ENCODE results near the gene NUP88. TPM values are rescaled to one million over a fixed set of nuclear protein-coding genes. Genes with fewer than 3 reads are reported as not detected.

Gene NUP88
- total and polyA plus RNA-seq, 2 donors from 2014 or later, result 55.1 to 57.9 TPM

GRCh38 chr17:5399767-5400166 lies 19.7 kb downstream of the NUP88 start:
- Histone ChIP-seq H3K36me3 (ENCODE audit: control insufficient read depth in 2 of 3, insufficient read depth in 3 of 3, low read length in 3 of 3) (peaks cover 7 to 53% (median 31%) of the 10 kb centered on the region in 3 donors), H3K9me3 (ENCODE audit: control insufficient read depth in 2 of 3, insufficient read depth in 1 of 3, low read length in 3 of 3) (no peaks in the 10 kb centered on the region), H3K4me1 (ENCODE audit: control insufficient read depth in 2 of 3, insufficient read depth in 2 of 3, low read depth in 1 of 3, low read length in 3 of 3) (no peaks in the 10 kb centered on the region), H3K4me3 (ENCODE audit: low read length in 3 of 3) (no peak overlapping the region), H3K9ac (ENCODE audit: low read length in 3 of 3) (no peak overlapping the region), H3K27ac (ENCODE audit: low read depth in 2 of 2, low read length in 2 of 2) (no peak overlapping the region), H3K27me3 (ENCODE audit: control insufficient read depth, insufficient read depth, low read length) (no peaks in the 10 kb centered on the region)
- intact Hi-C loops (cut with DNase I), result no loop called here
- no peak for TF ChIP-seq CTCF (IDR thresholded peaks at IDR 0.05; ENCODE audit: borderline replicate concordance, extremely low read depth, insufficient read depth)
- DNase-seq, result no peak
- no peak for FAIRE-seq

- TF ChIP-seq CTCF (IDR thresholded peaks at IDR 0.05; ENCODE audit: borderline replicate concordance, extremely low read depth, insufficient read depth), result no peak
- no peak for FAIRE-seq
- intact Hi-C loops (cut with DNase I), result no loop called here
Measured at GRCh38 chr17:5396612-5397011, 22.9 kb downstream of the NUP88 start.

GRCh38 chr17:5391678-5392077 lies 27.8 kb downstream of the NUP88 start:
- no peak overlapping the region for H3K27ac ChIP-seq (ENCODE audit: low read depth in 2 of 2, low read length in 2 of 2)
- H3K27me3 ChIP-seq (ENCODE audit: control insufficient read depth, insufficient read depth, low read length), result no peaks in the 10 kb centered on the region
- no peaks in the 10 kb centered on the region for H3K9me3 ChIP-seq (ENCODE audit: control insufficient read depth in 2 of 3, insufficient read depth in 1 of 3, low read length in 3 of 3)
- FAIRE-seq, result no peak
- no peaks in the 10 kb centered on the region for H3K4me1 ChIP-seq (ENCODE audit: control insufficient read depth in 2 of 3, insufficient read depth in 2 of 3, low read depth in 1 of 3, low read length in 3 of 3)
- DNase-seq, result no peak
- peaks cover 6 to 70% (median 47%) of the 10 kb centered on the region in 3 donors for H3K36me3 ChIP-seq (ENCODE audit: control insufficient read depth in 2 of 3, insufficient read depth in 3 of 3, low read length in 3 of 3)
- no peak overlapping the region for H3K4me3 ChIP-seq (ENCODE audit: low read length in 3 of 3)
- intact Hi-C loops (cut with DNase I), result no loop called here
- no peak for TF ChIP-seq CTCF (IDR thresholded peaks at IDR 0.05; ENCODE audit: borderline replicate concordance, extremely low read depth, insufficient read depth)
- H3K9ac ChIP-seq (ENCODE audit: low read length in 3 of 3), result no peak overlapping the region

More at GRCh38 chr17:5396612-5397011, 22.9 kb downstream of the NUP88 start:
- H3K9ac ChIP-seq (ENCODE audit: low read length in 3 of 3), result no peak overlapping the region
- no peaks in the 10 kb centered on the region for H3K4me1 ChIP-seq (ENCODE audit: control insufficient read depth in 2 of 3, insufficient read depth in 2 of 3, low read depth in 1 of 3, low read length in 3 of 3)
- no peak overlapping the region for H3K27ac ChIP-seq (ENCODE audit: low read depth in 2 of 2, low read length in 2 of 2)
- H3K27me3 ChIP-seq (ENCODE audit: control insufficient read depth, insufficient read depth, low read length), result no peaks in the 10 kb centered on the region
- DNase-seq, result no peak
- peaks cover 8 to 56% (median 34%) of the 10 kb centered on the region in 3 donors for H3K36me3 ChIP-seq (ENCODE audit: control insufficient read depth in 2 of 3, insufficient read depth in 3 of 3, low read length in 3 of 3)
- no peaks in the 10 kb centered on the region for H3K9me3 ChIP-seq (ENCODE audit: control insufficient read depth in 2 of 3, insufficient read depth in 1 of 3, low read length in 3 of 3)
- H3K4me3 ChIP-seq (ENCODE audit: low read length in 3 of 3), result no peak overlapping the region

- no peak overlapping the region for H3K4me3 ChIP-seq (ENCODE audit: low read length in 3 of 3)
- TF ChIP-seq CTCF (IDR thresholded peaks at IDR 0.05; ENCODE audit: borderline replicate concordance, extremely low read depth, insufficient read depth), result no peak
- H3K27ac ChIP-seq (ENCODE audit: low read depth in 2 of 2, low read length in 2 of 2), result no peak overlapping the region
- H3K27me3 ChIP-seq (ENCODE audit: control insufficient read depth, insufficient read depth, low read length), result no peaks in the 10 kb centered on the region
- no peaks in the 10 kb centered on the region for H3K9me3 ChIP-seq (ENCODE audit: control insufficient read depth in 2 of 3, insufficient read depth in 1 of 3, low read length in 3 of 3)
- no peak for FAIRE-seq
- intact Hi-C loops (cut with DNase I), result no loop called here
- H3K9ac ChIP-seq (ENCODE audit: low read length in 3 of 3), result no peak overlapping the region
- no peaks in the 10 kb centered on the region for H3K4me1 ChIP-seq (ENCODE audit: control insufficient read depth in 2 of 3, insufficient read depth in 2 of 3, low read depth in 1 of 3, low read length in 3 of 3)
- H3K36me3 ChIP-seq (ENCODE audit: control insufficient read depth in 2 of 3, insufficient read depth in 3 of 3, low read length in 3 of 3), result peaks cover 19 to 65% (median 62%) of the 10 kb centered on the region in 3 donors
- no peak for DNase-seq
Measured at GRCh38 chr17:5381542-5381941, 37.9 kb downstream of the NUP88 start.
